ENCODE results near the gene HSFX2.
"Not testable (repeated sequence)": the region's sequence is repeated elsewhere in the genome, so short reads cannot be mapped to it uniquely, and the experiment has no call there.

Gene HSFX2

DNA sequence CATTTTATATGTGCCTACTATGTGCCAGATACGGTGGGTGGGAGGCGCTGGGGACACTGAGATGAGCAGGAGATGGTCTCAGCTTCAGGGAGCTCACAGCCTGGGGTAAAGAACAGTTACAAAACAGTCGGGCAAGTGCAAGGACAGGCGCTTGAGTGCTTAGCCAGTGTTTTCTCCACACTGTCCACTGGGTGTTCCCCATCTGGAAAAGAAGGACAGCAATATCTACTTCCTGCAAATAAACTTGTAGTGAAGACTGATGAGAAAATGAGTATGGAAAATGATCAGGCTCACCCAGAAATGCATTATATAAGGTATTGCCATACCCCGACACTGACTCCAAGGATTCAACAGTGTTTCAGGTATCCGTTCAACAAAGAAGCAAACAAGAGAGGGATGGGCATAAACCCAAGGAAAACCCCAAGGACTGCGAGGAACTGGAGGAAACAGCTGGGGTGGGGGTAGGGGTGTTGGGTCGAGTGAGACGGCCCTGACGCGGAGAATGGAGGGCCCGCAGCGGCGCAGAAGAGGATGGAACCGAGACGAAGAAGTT is 35.6 kb upstream of the HSFX2 start:
- H4K20me1 ChIP-seq (ENCODE audit: insufficient read depth, low read length): peaks cover 22% of the 10 kb centered on the region
- H2AFZ ChIP-seq (ENCODE audit: low read depth, low read length): no peak overlapping the region
- TF ChIP-seq, protein P1, sequence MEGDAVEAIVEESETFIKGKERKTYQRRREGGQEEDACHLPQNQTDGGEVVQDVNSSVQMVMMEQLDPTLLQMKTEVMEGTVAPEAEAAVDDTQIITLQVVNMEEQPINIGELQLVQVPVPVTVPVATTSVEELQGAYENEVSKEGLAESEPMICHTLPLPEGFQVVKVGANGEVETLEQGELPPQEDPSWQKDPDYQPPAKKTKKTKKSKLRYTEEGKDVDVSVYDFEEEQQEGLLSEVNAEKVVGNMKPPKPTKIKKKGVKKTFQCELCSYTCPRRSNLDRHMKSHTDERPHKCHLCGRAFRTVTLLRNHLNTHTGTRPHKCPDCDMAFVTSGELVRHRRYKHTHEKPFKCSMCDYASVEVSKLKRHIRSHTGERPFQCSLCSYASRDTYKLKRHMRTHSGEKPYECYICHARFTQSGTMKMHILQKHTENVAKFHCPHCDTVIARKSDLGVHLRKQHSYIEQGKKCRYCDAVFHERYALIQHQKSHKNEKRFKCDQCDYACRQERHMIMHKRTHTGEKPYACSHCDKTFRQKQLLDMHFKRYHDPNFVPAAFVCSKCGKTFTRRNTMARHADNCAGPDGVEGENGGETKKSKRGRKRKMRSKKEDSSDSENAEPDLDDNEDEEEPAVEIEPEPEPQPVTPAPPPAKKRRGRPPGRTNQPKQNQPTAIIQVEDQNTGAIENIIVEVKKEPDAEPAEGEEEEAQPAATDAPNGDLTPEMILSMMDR (IDR thresholded peaks at IDR 0.05; ENCODE audit: low read depth, low read length): no peak
- TF ChIP-seq EZH2phosphoT487 (IDR thresholded peaks at IDR 0.05; ENCODE audit: low read depth): no peak

GRCh38 chrX:149629730-149630387 is 34.7 kb upstream of the HSFX2 start:
- no peak for TF ChIP-seq EZH2phosphoT487 (IDR thresholded peaks at IDR 0.05; ENCODE audit: low read depth)
- peaks cover 51% of the 10 kb centered on the region for H3K79me2 ChIP-seq (ENCODE audit: low read length)
- no peak overlapping the region for H3K9ac ChIP-seq (ENCODE audit: low read length)
- no peaks in the 10 kb centered on the region for H3K9me3 ChIP-seq (ENCODE audit: insufficient read depth, low read length)
- peaks cover 6% of the 10 kb centered on the region; the same call in 1 of the 2 replicates for H3K27me3 ChIP-seq (ENCODE audit: low read depth, low read length)
- peaks cover 7% of the 10 kb centered on the region; the same call in 1 of the 2 replicates for H3K4me1 ChIP-seq (ENCODE audit: low read length)
- H3K4me3 ChIP-seq (ENCODE audit: low read length): peak overlapping the region; percentile 98
- H4K20me1 ChIP-seq (ENCODE audit: insufficient read depth, low read length): peaks cover 31% of the 10 kb centered on the region
- no peak overlapping the region for H3K27ac ChIP-seq (ENCODE audit: low read length)
- no peaks in the 10 kb centered on the region for H3K36me3 ChIP-seq (replicated peaks; ENCODE audit: low read depth, low read length)
- no peak overlapping the region for H2AFZ ChIP-seq (ENCODE audit: low read depth, low read length)
- H3K4me2 ChIP-seq (ENCODE audit: low read length): peak overlapping the region; percentile 96

More for the DNA sequence above, 35.6 kb upstream of the HSFX2 start:
- H3K4me1 ChIP-seq (ENCODE audit: low read length): peaks cover 7% of the 10 kb centered on the region; the same call in 1 of the 2 replicates
- peaks cover 6% of the 10 kb centered on the region; the same call in 1 of the 2 replicates for H3K27me3 ChIP-seq (ENCODE audit: low read depth, low read length)
- peak overlapping the region; percentile 78 for H3K9ac ChIP-seq (ENCODE audit: low read length)
- H3K27ac ChIP-seq (ENCODE audit: low read length): no peak overlapping the region
- H3K79me2 ChIP-seq (ENCODE audit: low read length): peaks cover 48% of the 10 kb centered on the region
- peak overlapping the region; percentile 96 for H3K4me2 ChIP-seq (ENCODE audit: low read length)
- no peaks in the 10 kb centered on the region for H3K9me3 ChIP-seq (ENCODE audit: insufficient read depth, low read length)
- H3K36me3 ChIP-seq (replicated peaks; ENCODE audit: low read depth, low read length): no peaks in the 10 kb centered on the region
- peak overlapping the region; percentile 98 for H3K4me3 ChIP-seq (ENCODE audit: low read length)

GRCh38 chrX:149628768-149629167 is 33.7 kb upstream of the HSFX2 start:
- H3K4me2 ChIP-seq (ENCODE audit: low read length): no peak overlapping the region
- no peak for TF ChIP-seq EZH2phosphoT487 (IDR thresholded peaks at IDR 0.05; ENCODE audit: low read depth)
- TF ChIP-seq, protein P1 (IDR thresholded peaks at IDR 0.05; ENCODE audit: low read depth, low read length): no peak
- no peaks in the 10 kb centered on the region for H3K36me3 ChIP-seq (replicated peaks; ENCODE audit: low read depth, low read length)
- H3K27ac ChIP-seq (ENCODE audit: low read length): no peak overlapping the region
- peaks cover 41% of the 10 kb centered on the region for H4K20me1 ChIP-seq (ENCODE audit: insufficient read depth, low read length)
- peaks cover 5% of the 10 kb centered on the region; the same call in 1 of the 2 replicates for H3K27me3 ChIP-seq (ENCODE audit: low read depth, low read length)
- H3K79me2 ChIP-seq (ENCODE audit: low read length): peaks cover 59% of the 10 kb centered on the region
- H2AFZ ChIP-seq (ENCODE audit: low read depth, low read length): no peak overlapping the region
- H3K9ac ChIP-seq (ENCODE audit: low read length): no peak overlapping the region
- H3K4me3 ChIP-seq (ENCODE audit: low read length): no peak overlapping the region
- H3K9me3 ChIP-seq (ENCODE audit: insufficient read depth, low read length): no peaks in the 10 kb centered on the region
- H3K4me1 ChIP-seq (ENCODE audit: low read length): peaks cover 7% of the 10 kb centered on the region; the same call in 1 of the 2 replicates

DNA sequence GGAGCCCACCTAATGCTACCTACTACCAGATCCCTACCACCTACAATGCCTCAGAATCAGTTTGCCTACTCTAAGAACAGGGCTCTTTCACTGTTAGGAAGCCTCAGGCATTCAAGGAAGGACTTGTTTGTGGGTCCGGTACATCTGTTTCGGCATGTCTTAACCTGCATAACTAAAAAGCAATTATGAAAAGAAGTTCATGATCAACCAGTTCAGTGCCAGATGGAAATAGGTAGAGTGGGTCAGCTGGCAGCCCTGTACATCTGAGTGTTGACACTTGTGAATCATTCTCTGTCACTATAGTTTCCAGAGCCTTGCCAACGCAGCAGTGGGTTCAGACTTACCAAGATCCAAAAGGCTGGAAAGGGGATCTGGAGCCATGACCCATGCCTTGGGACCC is 33.2 kb upstream of the HSFX2 start:
- Histone ChIP-seq H3K27me3 (ENCODE audit: low read depth, low read length) (peaks cover under 1% of the 10 kb centered on the region; the same call in 1 of the 2 replicates), H3K4me3 (ENCODE audit: low read length) (no peak overlapping the region), H3K36me3 (replicated peaks; ENCODE audit: low read depth, low read length) (no peaks in the 10 kb centered on the region), H3K9ac (ENCODE audit: low read length) (no peak overlapping the region), H2AFZ (ENCODE audit: low read depth, low read length) (no peak overlapping the region), H3K4me2 (ENCODE audit: low read length) (no peak overlapping the region), H3K79me2 (ENCODE audit: low read length) (peaks cover 60% of the 10 kb centered on the region), H3K4me1 (ENCODE audit: low read length) (peaks cover 7% of the 10 kb centered on the region; the same call in 1 of the 2 replicates), H3K27ac (ENCODE audit: low read length) (no peak overlapping the region), H4K20me1 (ENCODE audit: insufficient read depth, low read length) (peaks cover 41% of the 10 kb centered on the region), H3K9me3 (ENCODE audit: insufficient read depth, low read length) (no peaks in the 10 kb centered on the region)
- no peak for TF ChIP-seq EZH2phosphoT487 (IDR thresholded peaks at IDR 0.05; ENCODE audit: low read depth)
- TF ChIP-seq, protein P1 (IDR thresholded peaks at IDR 0.05; ENCODE audit: low read depth, low read length): no peak

- not testable (repeated sequence) for H3K9ac ChIP-seq (ENCODE audit: low read length); H3K4me1 ChIP-seq (ENCODE audit: low read length); H3K27ac ChIP-seq (ENCODE audit: low read length); H3K4me2 ChIP-seq (ENCODE audit: low read length); H2AFZ ChIP-seq (ENCODE audit: low read depth, low read length); H3K9me3 ChIP-seq (ENCODE audit: insufficient read depth, low read length); H3K36me3 ChIP-seq (replicated peaks; ENCODE audit: low read depth, low read length); H3K27me3 ChIP-seq (ENCODE audit: low read depth, low read length); H3K4me3 ChIP-seq (ENCODE audit: low read length)
- Histone ChIP-seq H4K20me1 (ENCODE audit: insufficient read depth, low read length) (peaks cover 41% of the 10 kb centered on the region), H3K79me2 (ENCODE audit: low read length) (peaks cover 66% of the 10 kb centered on the region)
Measured at GRCh38 chrX:149626829-149627228, 31.7 kb upstream of the HSFX2 start.

DNA sequence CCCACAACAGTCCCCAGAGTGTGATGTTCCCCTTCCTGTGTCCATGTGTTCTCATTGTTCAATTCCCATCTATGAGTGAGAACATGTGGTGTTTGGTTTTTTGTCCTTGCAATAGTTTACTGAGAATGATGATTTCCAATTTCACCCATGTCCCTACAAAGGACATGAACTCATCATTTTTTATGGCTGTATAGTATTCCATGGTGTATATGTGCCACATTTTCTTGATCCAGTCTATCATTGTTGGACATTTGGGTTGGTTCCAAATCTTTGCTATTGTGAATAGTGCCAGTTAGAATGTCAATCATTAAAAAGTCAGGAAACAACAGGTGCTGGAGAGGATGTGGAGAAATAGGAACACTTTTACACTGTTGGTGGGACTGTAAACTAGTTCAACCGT is 24.5 kb upstream of the HSFX2 start:
- not testable (repeated sequence) for H3K9ac ChIP-seq (ENCODE audit: low read length); H3K9me3 ChIP-seq (ENCODE audit: insufficient read depth, low read length); H3K27ac ChIP-seq (ENCODE audit: low read length); H2AFZ ChIP-seq (ENCODE audit: low read depth, low read length); H3K4me3 ChIP-seq (ENCODE audit: low read length); H3K27me3 ChIP-seq (ENCODE audit: low read depth, low read length); H4K20me1 ChIP-seq (ENCODE audit: insufficient read depth, low read length); H3K4me2 ChIP-seq (ENCODE audit: low read length); H3K36me3 ChIP-seq (replicated peaks; ENCODE audit: low read depth, low read length)
- Histone ChIP-seq H3K79me2 (ENCODE audit: low read length) (peaks cover 46% of the 10 kb centered on the region), H3K4me1 (ENCODE audit: low read length) (peaks cover 12% of the 10 kb centered on the region)
